GM12872 (cell line): Measurements from ENCODE around the gene SCARF2.

ENCODE experiments used
- CTCF ChIP-seq: IDR thresholded peaks from 3 replicates; pipeline ENCODE4 v1.5.1; 2011; ENCODE audit warnings: low read depth, mild to moderate bottlenecking, low read length, moderate library complexity; ENCODE audit not compliant: insufficient read depth

SCARF2 gene

GRCh38 chr22:20434264-20434751 is 3.3 kb downstream of the SCARF2 start:
- TF ChIP-seq CTCF = no peak

GRCh38 chr22:20433686-20434241 is 3.9 kb downstream of the SCARF2 start:
- no peak for TF ChIP-seq CTCF

- TF ChIP-seq CTCF = no peak
Measured at GRCh38 chr22:20433191-20433590, 4.4 kb downstream of the SCARF2 start.

GRCh38 chr22:20432244-20432686 is 5.4 kb downstream of the SCARF2 start:
- no peak for TF ChIP-seq CTCF

- TF ChIP-seq CTCF = no peak
Measured at GRCh38 chr22:20431511-20432192, 6.0 kb downstream of the SCARF2 start.

- no peak for TF ChIP-seq CTCF
Measured at GRCh38 chr22:20430720-20431510, 6.7 kb downstream of the SCARF2 start.

- TF ChIP-seq CTCF = no peak
Measured at GRCh38 chr22:20430101-20430719, 7.4 kb downstream of the SCARF2 start.
